Motor neuron (in vitro differentiated cells): ENCODE measurements around the gene GUCY2C. TPM values are rescaled to one million over a fixed set of nuclear protein-coding genes. Genes with fewer than 3 reads are reported as not detected.
"Not testable (repeated sequence)": the region's sequence is repeated elsewhere in the genome, so short reads cannot be mapped to it uniquely, and the experiment has no call there.

Source experiments
- ATAC-seq, 8 experiments: fragments of 200-7000 bp; cut with Tn5 transposase; replicated peaks in 6 of 8; 2 replicates each; pipeline ENCODE4 v1.8.0; 2021; ENCODE audit warnings: mild to moderate bottlenecking in 8 of 8, moderate library complexity in 8 of 8
- H3K27ac ChIP-seq, 2 donors: fragments of 250-450 bp; sonication (Bioruptor Pico); 2 replicates each; pipeline ENCODE4 v1.9.0; 2021; ENCODE audit warnings: antibody characterized with exemption in 2 of 2, mild to moderate bottlenecking in 2 of 2, moderate library complexity in 1 of 2
- H3K4me1 ChIP-seq, 2 donors: fragments of 250-450 bp; sonication (Bioruptor Pico); replicated peaks in 1 of 2; 2 replicates each; pipeline ENCODE4 v1.6.1; 2021; ENCODE audit warnings: antibody characterized with exemption in 2 of 2, mild to moderate bottlenecking in 2 of 2, moderate library complexity in 1 of 2
- H3K4me3 ChIP-seq, 5 donors: fragments of 250-450 bp; sonication (Bioruptor Pico); 2 replicates each; pipeline ENCODE4 v1.9.0; 2021; ENCODE audit warnings: antibody characterized with exemption in 5 of 5, mild to moderate bottlenecking in 5 of 5, moderate library complexity in 4 of 5
- whole genome bisulfite sequencing, 10 experiments: fragments of 450-650 bp; shearing (Covaris generic); methylation state at CpG; one replicate each; pipeline ENCODE4 v1.0.0; 2022; 5-methylcytosine and 5-hydroxymethylcytosine counted together
- in situ Hi-C, 9 experiments: fragments of 400-800 bp; cut with MboI; loops; one replicate each; pipeline ENCODE4 v1.15.0; 2021; ENCODE audit warnings: low sequenced_read_pairs in 9 of 9, low pct_unique_long_range_greater_than_20kb in 2 of 9; ENCODE audit not compliant: unreplicated experiment in 9 of 9
- total RNA-seq, 8 experiments: library from RNA; unstranded; fragments of 300-600 nt; gene quantifications; 2 replicates each; pipeline versions ENCODE4 v1.2.3 to v1.2.4, GENCODE V29; 2022

GUCY2C gene
- total RNA-seq: under 1 TPM in 1 of 8 experiments, not detected in 7; 0.07 TPM

GRCh38 chr12:14696265-14696741, at the start of gene GUCY2C:
Gene GUCY2C (minus strand): TSS chr12:14696599. CDS start chr12:14696448, 151 bp downstream.
- no peaks in the 10 kb centered on the region for H3K4me1 ChIP-seq
- no peak for ATAC-seq
- H3K4me3 ChIP-seq: no peak within 1 kb of the TSS
- in situ Hi-C loops: no loop called here
- no peak within 1 kb of the TSS for H3K27ac ChIP-seq
- 0 to 100% (median 60%) methylated on average over 1 to 7 of the region's 8 CpGs; no CpG with 5 or more reads in 2 of the 10 experiments for WGBS, 10 experiments

- Histone ChIP-seq H3K4me3 (no peak overlapping the region), H3K27ac (no peak overlapping the region), H3K4me1 (no peaks in the 10 kb centered on the region)
- in situ Hi-C loops: no loop called here
- no peak for ATAC-seq
- WGBS, 10 experiments: 17 to 100% (median 69%) methylated on average over 1 of the region's 1 CpG; no CpG with 5 or more reads in 2 of the 10 experiments
Measured at GRCh38 chr12:14743061-14743460, 46.7 kb upstream of the GUCY2C start.

DNA sequence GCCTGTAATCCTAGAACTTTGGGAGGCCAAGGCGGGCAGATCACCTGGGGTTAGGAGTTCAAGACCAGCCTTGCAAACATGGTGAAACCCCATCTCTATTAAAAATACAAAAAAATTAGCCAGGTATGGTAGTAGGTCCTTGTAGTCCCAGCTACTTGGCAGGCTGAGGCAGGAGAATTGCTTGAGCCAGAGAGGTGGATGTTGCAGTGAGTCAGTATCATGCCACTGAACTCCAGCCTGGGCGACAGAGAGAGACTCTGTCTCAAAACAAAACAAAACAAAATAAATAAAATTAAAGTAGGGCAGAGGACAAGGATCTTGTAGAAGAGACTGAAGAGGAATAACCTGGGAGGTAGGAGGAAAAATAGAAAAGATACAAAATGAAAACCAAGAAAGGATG, 45.5 kb upstream of the GUCY2C start:
- no peak for ATAC-seq
- Histone ChIP-seq H3K27ac (no peak overlapping the region), H3K4me1 (no peaks in the 10 kb centered on the region), H3K4me3 (no peak overlapping the region)
- WGBS, 10 experiments: 28 to 100% (median 97%) methylated on average over 1 to 2 of the region's 2 CpGs; no CpG with 5 or more reads in 2 of the 10 experiments
- in situ Hi-C loops: no loop called here

- WGBS, 10 experiments: 25 to 100% (median 67%) methylated on average over 1 to 4 of the region's 4 CpGs; no CpG with 5 or more reads in 2 of the 10 experiments
- ATAC-seq: no peak
- H3K4me1 ChIP-seq: no peaks in the 10 kb centered on the region
- in situ Hi-C loops: no loop called here
- H3K27ac ChIP-seq: no peak overlapping the region
- no peak overlapping the region for H3K4me3 ChIP-seq
Measured at GRCh38 chr12:14741153-14741552, 44.8 kb upstream of the GUCY2C start.

GRCh38 chr12:14736441-14736840, 40.0 kb upstream of the GUCY2C start:
- H3K4me1 ChIP-seq, ATAC-seq, H3K4me3 ChIP-seq, in situ Hi-C loops, H3K27ac ChIP-seq: not testable (repeated sequence)
- 80 to 100% (median 97%) methylated on average over 1 to 12 of the region's 16 CpGs; no CpG with 5 or more reads in 3 of the 10 experiments for WGBS, 10 experiments

GRCh38 chr12:14731821-14732220, 35.4 kb upstream of the GUCY2C start:
- Histone ChIP-seq H3K4me3 (no peak overlapping the region), H3K4me1 (no peaks in the 10 kb centered on the region), H3K27ac (no peak overlapping the region)
- WGBS, 10 experiments: 5 to 100% (median 60%) methylated on average over 1 to 4 of the region's 6 CpGs; no CpG with 5 or more reads in 4 of the 10 experiments
- in situ Hi-C loops: no loop called here
- no peak for ATAC-seq

DNA sequence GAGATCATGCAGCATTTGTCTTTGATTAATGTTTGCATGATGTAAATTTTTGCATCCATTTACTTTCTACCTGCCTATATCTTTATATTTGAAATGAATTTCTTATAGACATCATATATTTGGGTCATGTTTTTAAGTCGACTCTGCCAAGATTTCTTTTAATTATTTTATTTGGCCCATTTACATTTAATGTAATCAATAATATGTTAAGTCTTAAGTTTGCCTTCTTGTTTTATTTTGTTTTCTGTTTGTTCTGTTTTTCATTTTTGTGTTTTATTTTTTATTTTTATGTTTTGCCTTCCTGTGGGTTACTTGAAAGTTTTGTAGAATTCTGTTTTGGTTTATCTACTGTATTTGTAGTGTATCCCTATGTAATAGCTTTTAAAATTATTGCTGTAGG, 33.2 kb upstream of the GUCY2C start:
- Histone ChIP-seq H3K4me3 (no peak overlapping the region), H3K27ac (no peak overlapping the region), H3K4me1 (no peaks in the 10 kb centered on the region)
- in situ Hi-C loops: no loop called here
- no peak for ATAC-seq
- 4 to 100% (median 82%) methylated on average over 1 of the region's 1 CpG for WGBS, 10 experiments

- H3K27ac ChIP-seq: no peak overlapping the region
- H3K4me3 ChIP-seq: no peak overlapping the region
- 0 to 83% (median 57%) methylated on average over 1 to 4 of the region's 4 CpGs; no CpG with 5 or more reads in 2 of the 10 experiments for WGBS, 10 experiments
- H3K4me1 ChIP-seq: no peaks in the 10 kb centered on the region
- in situ Hi-C loops: no loop called here
- peak in 3 of 8 experiments; percentile 76 to 95 (median 90) for ATAC-seq
Measured at GRCh38 chr12:14723763-14724162, 27.4 kb upstream of the GUCY2C start.

- H3K27ac ChIP-seq: no peak overlapping the region
- ATAC-seq: peak in 3 of 8 experiments; percentile 81 to 93 (median 86)
- H3K4me1 ChIP-seq: no peaks in the 10 kb centered on the region
- in situ Hi-C loops: no loop called here
- H3K4me3 ChIP-seq: no peak overlapping the region
- WGBS, 10 experiments: 0 to 100% (median 37%) methylated on average over 1 of the region's 1 CpG; no CpG with 5 or more reads in 2 of the 10 experiments
Measured at GRCh38 chr12:14716848-14717444, 20.5 kb upstream of the GUCY2C start.

- no peak overlapping the region for H3K27ac ChIP-seq
- no peak for ATAC-seq
- in situ Hi-C loops: loop anchor here in 1 of 9 experiments (5.0 kb wide), 1 partner anchor 82 kb away; no protein-coding TSS in a partner anchor
- WGBS, 10 experiments: 0 to 80% (median 67%) methylated on average over 1 to 6 of the region's 6 CpGs; no CpG with 5 or more reads in 1 of the 10 experiments
- H3K4me1 ChIP-seq: no peaks in the 10 kb centered on the region
- H3K4me3 ChIP-seq: no peak overlapping the region
Measured at GRCh38 chr12:14714437-14714836, 18.0 kb upstream of the GUCY2C start.

DNA sequence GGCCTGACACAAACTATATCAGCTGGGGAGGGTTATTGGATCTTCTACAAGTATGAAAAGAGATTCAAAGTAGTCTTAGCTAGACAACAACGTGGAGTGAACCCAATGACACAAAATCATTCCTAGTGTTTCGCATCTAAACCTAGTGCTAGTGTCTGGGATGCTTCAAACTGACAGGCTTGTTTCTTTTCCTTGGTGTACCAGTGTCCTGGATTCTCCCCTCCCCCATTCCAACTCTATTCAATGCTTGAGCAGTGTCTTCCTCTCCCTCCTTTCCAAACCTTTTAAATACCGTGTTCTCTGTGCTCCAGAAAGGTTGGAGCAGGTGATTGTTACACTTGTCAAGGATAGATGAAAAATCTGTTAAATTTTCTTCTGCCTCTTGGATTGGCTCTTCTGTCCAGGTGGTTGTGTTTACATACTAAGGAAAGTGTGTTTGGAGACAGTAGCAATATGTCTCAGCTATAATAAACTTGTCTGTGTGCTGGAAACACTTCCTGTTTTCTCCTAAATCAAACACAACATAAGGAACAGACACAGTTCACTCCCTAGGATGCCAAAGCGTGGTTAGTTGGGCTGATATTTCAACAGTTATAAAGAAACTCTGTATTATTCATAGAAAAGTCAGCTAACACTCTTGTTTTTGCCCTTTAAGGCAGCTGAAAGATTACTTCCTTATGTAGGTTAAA, 14.4 kb upstream of the GUCY2C start:
- H3K4me1 ChIP-seq: no peaks in the 10 kb centered on the region
- 12 to 80% (median 33%) methylated on average over 1 to 4 of the region's 4 CpGs for WGBS, 10 experiments
- no peak overlapping the region for H3K4me3 ChIP-seq
- ATAC-seq: no peak
- in situ Hi-C loops: loop anchor here in 1 of 9 experiments (5.0 kb wide), 1 partner anchor 78 kb away; no protein-coding TSS in a partner anchor
- no peak overlapping the region for H3K27ac ChIP-seq

DNA sequence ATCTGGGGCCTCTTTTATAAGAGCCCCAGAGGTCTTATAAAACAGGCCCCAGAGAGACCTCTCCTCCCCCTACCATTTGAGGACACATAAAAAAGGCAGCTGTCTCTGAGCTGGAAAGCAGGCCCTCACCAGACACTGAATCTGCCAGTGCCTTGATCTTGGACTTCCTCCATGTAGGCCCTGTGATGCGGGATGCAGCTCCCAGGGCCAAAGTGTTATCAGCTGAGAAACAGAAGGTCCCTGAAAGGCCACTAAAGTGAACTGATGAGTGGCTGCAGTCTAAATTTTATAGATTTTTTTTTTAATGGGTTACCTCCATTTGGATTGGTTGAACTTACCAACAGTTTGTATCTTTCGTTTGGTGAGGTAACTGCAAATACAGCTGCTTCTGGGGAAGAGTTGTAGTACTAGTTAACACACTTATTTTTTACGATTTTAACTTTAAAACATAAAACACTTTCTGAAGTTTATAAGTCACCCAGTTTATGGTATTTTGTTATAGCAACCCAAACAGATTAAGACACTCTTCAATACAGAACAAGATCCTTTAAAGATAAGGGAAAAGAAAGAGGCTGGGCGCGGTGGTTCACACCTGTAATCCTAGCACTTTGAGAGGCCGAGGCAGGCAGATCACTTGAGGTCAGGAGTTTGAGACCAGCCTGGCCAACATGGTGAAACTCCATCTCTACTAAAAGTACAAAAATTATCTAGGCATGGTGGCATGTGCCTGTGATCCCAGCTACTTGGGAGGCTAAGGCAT, 5.6 kb upstream of the GUCY2C start:
- Histone ChIP-seq H3K4me3 (no peak overlapping the region), H3K27ac (no peak overlapping the region), H3K4me1 (no peaks in the 10 kb centered on the region)
- 30 to 93% (median 59%) methylated on average over 1 to 5 of the region's 6 CpGs for WGBS, 10 experiments
- ATAC-seq: no peak
- in situ Hi-C loops: no loop called here

GRCh38 chr12:14700935-14701334, 4.5 kb upstream of the GUCY2C start:
- no peak for ATAC-seq
- H3K4me3 ChIP-seq: no peak overlapping the region
- in situ Hi-C loops: no loop called here
- WGBS, 10 experiments: 0 to 100% (median 67%) methylated on average over 1 to 4 of the region's 4 CpGs; no CpG with 5 or more reads in 1 of the 10 experiments
- no peaks in the 10 kb centered on the region for H3K4me1 ChIP-seq
- H3K27ac ChIP-seq: no peak overlapping the region
